ENCODE data around the gene HOXA5. TPM values are rescaled to one million over a fixed set of nuclear protein-coding genes. Genes with fewer than 3 reads are reported as not detected.

HOXA5 gene
- total RNA-seq, 1 donor from 2014 or later = not detected

Small RNA genes lying within 50 kb of the gene (small RNA-seq; reads per million reads assigned to genes)
- gene AC004080.5 (not detected), gene RF01977 (not detected), gene RF02140 (not detected), gene RF02141 (not detected)

Other genes with a start within 250 kb of the HOXA5 start
- not detected for gene HOXA1, start 47.7 kb downstream of the HOXA5 start, total RNA-seq
- not detected for gene HOXA2, start 41.0 kb downstream of the HOXA5 start, total RNA-seq
- gene HOXA4, start 12.9 kb downstream of the HOXA5 start, total RNA-seq = not detected
- gene HOXA6, start 4.1 kb upstream of the HOXA5 start, total RNA-seq = not detected
- not detected for gene HOXA3, start 8.9 kb upstream of the HOXA5 start, total RNA-seq
- not detected for gene HOXA7, start 13.0 kb upstream of the HOXA5 start, total RNA-seq
- not detected for gene HOXA9, start 21.9 kb upstream of the HOXA5 start, total RNA-seq
- not detected for gene HOXA10, start 30.6 kb upstream of the HOXA5 start, total RNA-seq
- not detected for gene HOXA11, start 41.6 kb upstream of the HOXA5 start, total RNA-seq
- gene HOXA13, start 56.4 kb upstream of the HOXA5 start, total RNA-seq = not detected
- not detected for gene EVX1, start 99.1 kb upstream of the HOXA5 start, total RNA-seq